Endothelial cell of umbilical vein (primary cell): Measurements from ENCODE around the gene METRNL. TPM values are rescaled to one million over a fixed set of nuclear protein-coding genes. Genes with fewer than 3 reads are reported as not detected.
A peak's percentile ranks its signal among the peaks of the same experiment; 100 is the strongest.

Experiments used
- BruUV-seq: library from RNA; stranded (reverse); fragments of 400-500 nt; replicated peaks from 2 replicates; lab custom pipeline; 2021; lab: Mats Ljungman, UMichigan
- CTCF ChIA-PET: fragments of 300-600, 350-600 bp; sonication (Branson Sonifier 250); formaldehyde crosslinking; loops from one replicate; lab custom pipeline; 2021; ENCODE audit warnings: antibody characterized with exemption, inconsistent platforms; lab: Charles Lee
- POLR2A ChIA-PET: fragments of 300-600, 350-600 bp; sonication (Branson Sonifier 250); formaldehyde crosslinking; loops from one replicate; lab custom pipeline; 2021; ENCODE audit warnings: antibody characterized with exemption, inconsistent platforms; lab: Charles Lee
- DNase-seq: peaks from one replicate; pipeline ENCODE4 v3.0.0-alpha.2; 2011; ENCODE audit warnings: low read depth, low spot score
- FAIRE-seq: peaks from 2 replicates; lab custom pipeline; 2011; peaks lifted over from hg19 to GRCh38; lab: Jason Lieb, UNC
- H2AFZ ChIP-seq: 2 replicates; pipeline ENCODE4 v1.6.0; 2012; ENCODE audit warnings: low read depth, low read length, control low read depth, inconsistent platforms
- H3K27ac ChIP-seq: 2 replicates; pipeline ENCODE4 v1.5.1; 2011; ENCODE audit warnings: low read depth, mild to moderate bottlenecking, control low read depth, low read length, moderate library complexity; ENCODE audit not compliant: insufficient read depth
- H3K27me3 ChIP-seq, 2 experiments: 2 replicates each; pipeline versions ENCODE4 v1.6.0 to v1.6.1; 2011; ENCODE audit warnings: low read length in 2 of 2, mixed read lengths in 1 of 2; ENCODE audit not compliant: control insufficient read depth in 2 of 2, insufficient read depth in 2 of 2
- H3K36me3 ChIP-seq, 2 experiments: 2 replicates in 1 of 2; 3 replicates in 1 of 2; pipeline ENCODE4 v1.5.1; 2011; ENCODE audit warnings: low read length in 2 of 2, mild to moderate bottlenecking in 1 of 2, moderate library complexity in 1 of 2; ENCODE audit not compliant: control insufficient read depth in 2 of 2, insufficient read depth in 2 of 2; ENCODE audit errors: extremely low read depth in 1 of 2
- H3K4me1 ChIP-seq: 3 replicates; pipeline ENCODE4 v1.5.1; 2011; ENCODE audit warnings: mild to moderate bottlenecking, low read length; ENCODE audit not compliant: control insufficient read depth, insufficient read depth; ENCODE audit errors: extremely low read depth
- H3K4me2 ChIP-seq: 2 replicates; pipeline ENCODE4 v1.6.1; 2011; ENCODE audit warnings: low read length, control low read depth, mixed read lengths; ENCODE audit not compliant: insufficient read depth
- H3K4me3 ChIP-seq, 3 experiments: fragments of 200-600 bp in 1 of 3; sonication (generic), shearing (Covaris generic) in 1 of 3; replicated peaks in 1 of 3; 2 replicates each; pipeline ENCODE4 v1.5.1; 2011 to 2016; ENCODE audit warnings: control low read depth in 3 of 3, low read length in 3 of 3, mild to moderate bottlenecking in 2 of 3, inconsistent platforms in 1 of 3, low read depth in 1 of 3, moderate library complexity in 1 of 3; ENCODE audit not compliant: insufficient read depth in 1 of 3
- H3K79me2 ChIP-seq: 2 replicates; pipeline ENCODE4 v1.6.0; 2012; ENCODE audit warnings: low read length, inconsistent platforms; ENCODE audit not compliant: control insufficient read depth, insufficient read depth
- H3K9ac ChIP-seq: replicated peaks from 2 replicates; pipeline ENCODE3; 2011; ENCODE audit warnings: low read length, control low read depth; ENCODE audit not compliant: insufficient read depth; ENCODE audit errors: extremely low read depth
- H3K9me1 ChIP-seq: replicated peaks from 3 replicates; pipeline ENCODE4 v1.6.0; 2011; ENCODE audit warnings: mild to moderate bottlenecking, low read length; ENCODE audit not compliant: control insufficient read depth, insufficient read depth; ENCODE audit errors: extremely low read depth
- H3K9me3 ChIP-seq: replicated peaks from 2 replicates; pipeline ENCODE4 v1.5.1; 2012; ENCODE audit warnings: low read length, inconsistent platforms; ENCODE audit not compliant: control insufficient read depth, insufficient read depth
- H4K20me1 ChIP-seq: replicated peaks from 2 replicates; pipeline ENCODE3; 2011; ENCODE audit warnings: mild to moderate bottlenecking, low read length; ENCODE audit not compliant: control insufficient read depth, insufficient read depth; ENCODE audit errors: extremely low read depth
- CTCF ChIP-seq, 2 donors: IDR thresholded peaks; 1 replicate in 1 of 2; 2 replicates in 1 of 2; pipeline ENCODE4 v1.5.1; 2011; ENCODE audit warnings: low read length in 2 of 2, mild to moderate bottlenecking in 2 of 2, moderate library complexity in 2 of 2, control low read depth in 1 of 2, inconsistent platforms in 1 of 2, low read depth in 1 of 2; ENCODE audit not compliant: insufficient read depth in 1 of 2; ENCODE audit errors: extremely low read depth in 1 of 2
- EZH2 ChIP-seq: IDR thresholded peaks from 2 replicates; pipeline ENCODE4 v1.6.1; 2012; ENCODE audit warnings: borderline replicate concordance, low read depth, mild to moderate bottlenecking, moderate library complexity, low read length, inconsistent platforms; ENCODE audit not compliant: severe bottlenecking
- FOS ChIP-seq: IDR thresholded peaks from 2 replicates; pipeline ENCODE4 v1.6.1; 2011; ENCODE audit warnings: mild to moderate bottlenecking, low read length, moderate library complexity, borderline replicate concordance; ENCODE audit not compliant: insufficient read depth
- GATA2 ChIP-seq: IDR thresholded peaks from 2 replicates; pipeline ENCODE4 v1.7.0; 2011; ENCODE audit warnings: low read depth, mild to moderate bottlenecking, moderate library complexity, mixed read lengths, low read length; ENCODE audit not compliant: insufficient read length, insufficient read depth
- JUN ChIP-seq: IDR thresholded peaks from 2 replicates; pipeline ENCODE4 v1.6.1; 2011; ENCODE audit warnings: borderline replicate concordance, low read depth; ENCODE audit not compliant: insufficient read length, insufficient read depth
- MYC ChIP-seq: IDR thresholded peaks from one replicate; pipeline ENCODE4 v1.6.1; 2011; ENCODE audit warnings: mild to moderate bottlenecking, low read depth, low read length
- POLR2A ChIP-seq: IDR thresholded peaks from 2 replicates; pipeline ENCODE4 v1.6.1; 2012; ENCODE audit warnings: low read depth, mild to moderate bottlenecking, control low read depth, low read length
- POLR2AphosphoS5 ChIP-seq: IDR thresholded peaks from 2 replicates; pipeline ENCODE4 v1.6.1; 2012; ENCODE audit warnings: low read depth, mild to moderate bottlenecking, control low read depth, low read length, moderate library complexity; ENCODE audit not compliant: insufficient read depth
- dilution Hi-C: fragments of 300-500 bp; cut with MboI; formaldehyde crosslinking; loops from one replicate; pipeline ENCODE4 v1.15.0; 2019; ENCODE audit warnings: low sequenced_read_pairs; ENCODE audit not compliant: extremely low pct_ligation_motif_present
- intact Hi-C: fragments of 100-400 bp; cut with micrococcal nuclease; formaldehyde crosslinking; loops from one replicate; pipeline ENCODE4 v1.10.0; 2022
- polyA plus RNA-seq, 4 experiments: library from polyadenylated mRNA; depleted of rRNA in 3 of 4; stranded (reverse) in 3 of 4; unstranded in 1 of 4; fragments of >200 nt; gene quantifications; 2 replicates each; pipeline versions ENCODE4 v1.2.1 to v1.2.3, GENCODE V29; 2011 to 2012; ENCODE audit warnings: missing spikeins in 1 of 4
- total RNA-seq: library from RNA; stranded (reverse); gene quantifications from 2 replicates; pipeline ENCODE4 v1.2.3, GENCODE V29; 2021
- TF ChIP-seq, protein P1 (sequence below): IDR thresholded peaks from 2 replicates; pipeline ENCODE4 v1.6.1; 2011; ENCODE audit not compliant: insufficient read depth, insufficient read length

Gene METRNL
- total and polyA plus RNA-seq, 2 donors (not counting 3 experiments of a cell fraction or from before 2014, with no cell fraction given) = 29.5 to 54.4 TPM

DNA sequence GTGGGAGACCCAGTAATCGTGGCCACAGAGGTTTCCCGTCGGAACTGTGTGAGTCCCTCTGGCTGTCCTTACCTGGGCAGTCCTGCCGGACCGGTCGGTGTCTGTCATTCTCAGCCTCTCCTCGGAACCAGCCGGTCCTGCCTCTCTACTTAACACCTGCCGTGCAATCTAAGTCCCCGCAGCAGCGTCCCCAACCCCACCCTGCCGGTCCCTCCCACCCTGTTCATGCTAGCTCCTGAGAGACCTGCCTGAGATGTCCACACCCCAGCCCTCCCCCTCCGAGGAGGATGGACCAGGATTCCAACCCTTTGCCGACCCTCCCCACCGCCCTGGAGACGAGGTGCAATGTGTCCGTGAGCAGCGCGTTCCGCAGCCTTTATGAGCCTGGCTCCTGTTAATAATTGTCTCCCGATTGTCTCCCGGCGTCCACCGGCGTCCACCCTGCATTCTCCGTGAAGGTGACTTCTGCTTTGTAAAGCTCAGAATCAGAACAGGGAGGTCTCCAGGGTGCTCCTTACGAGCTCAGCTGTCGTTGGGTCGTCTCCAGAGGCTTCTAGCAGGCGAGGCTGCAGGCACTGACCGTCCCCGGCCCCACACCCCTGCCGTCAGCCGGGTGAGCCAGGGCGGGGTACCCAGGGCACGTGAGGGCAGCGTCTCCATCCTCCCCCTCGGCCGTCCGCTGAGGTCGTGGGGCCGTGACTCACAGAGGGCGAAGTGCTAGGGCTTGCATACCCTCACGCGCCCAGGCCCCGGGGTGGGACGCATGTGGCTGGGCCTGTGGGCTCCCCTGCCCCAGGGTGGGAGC lies 10.1 kb downstream of the METRNL start:
- CTCF ChIA-PET = no interaction called here
- intact Hi-C loops = no loop called here

More for the DNA sequence above, 10.1 kb downstream of the METRNL start:
- dilution Hi-C loops = no loop called here
- Histone ChIP-seq H3K27me3 (no peaks in the 10 kb centered on the region), H3K4me1 (no peaks in the 10 kb centered on the region), H3K27ac (no peak overlapping the region), H3K4me2 (no peak overlapping the region), H2AFZ (no peak overlapping the region), H3K9me3 (no peaks in the 10 kb centered on the region), H4K20me1 (no peaks in the 10 kb centered on the region), H3K79me2 (peaks cover 29% of the 10 kb centered on the region), H3K9me1 (no peaks in the 10 kb centered on the region), H3K9ac (no peak overlapping the region), H3K4me3 (no peak overlapping the region), H3K36me3 (peaks cover 2 to 38% of the 10 kb centered on the region in 2 experiments)
- BruUV-seq = no TSS peak
- no peak for DNase-seq
- FAIRE-seq = peak; percentile 54
- POLR2A ChIA-PET = no interaction called here
- TF ChIP-seq CTCF (IDR thresholded peaks at IDR 0.05; ENCODE audit: extremely low read depth in 1 of 2, insufficient read depth in 1 of 2, low read depth in 1 of 2, low read length in 2 of 2) = no peak
- no peak for TF ChIP-seq POLR2AphosphoS5
- no peak for TF ChIP-seq MYC
- no peak for TF ChIP-seq EZH2
- TF ChIP-seq GATA2 = no peak
- TF ChIP-seq JUN = no peak
- TF ChIP-seq POLR2A = no peak
- no peak for TF ChIP-seq FOS
- TF ChIP-seq, protein P1, sequence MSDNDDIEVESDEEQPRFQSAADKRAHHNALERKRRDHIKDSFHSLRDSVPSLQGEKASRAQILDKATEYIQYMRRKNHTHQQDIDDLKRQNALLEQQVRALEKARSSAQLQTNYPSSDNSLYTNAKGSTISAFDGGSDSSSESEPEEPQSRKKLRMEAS = no peak
